Stimulated activated CD8-positive, alpha-beta memory T cell treated with anti-CD3 and anti-CD28 coated beads, Interleukin-15, amount 100 ng/mL, for 24 hours (primary cell): ENCODE results near the gene TMEM31.

Source experiments
- DNase-seq: peaks from one replicate; pipeline ENCODE4 v3.0.0-alpha.2; 2020; ENCODE audit warnings: low read depth

The TMEM31 gene, protein sequence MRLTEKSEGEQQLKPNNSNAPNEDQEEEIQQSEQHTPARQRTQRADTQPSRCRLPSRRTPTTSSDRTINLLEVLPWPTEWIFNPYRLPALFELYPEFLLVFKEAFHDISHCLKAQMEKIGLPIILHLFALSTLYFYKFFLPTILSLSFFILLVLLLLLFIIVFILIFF

DNA sequence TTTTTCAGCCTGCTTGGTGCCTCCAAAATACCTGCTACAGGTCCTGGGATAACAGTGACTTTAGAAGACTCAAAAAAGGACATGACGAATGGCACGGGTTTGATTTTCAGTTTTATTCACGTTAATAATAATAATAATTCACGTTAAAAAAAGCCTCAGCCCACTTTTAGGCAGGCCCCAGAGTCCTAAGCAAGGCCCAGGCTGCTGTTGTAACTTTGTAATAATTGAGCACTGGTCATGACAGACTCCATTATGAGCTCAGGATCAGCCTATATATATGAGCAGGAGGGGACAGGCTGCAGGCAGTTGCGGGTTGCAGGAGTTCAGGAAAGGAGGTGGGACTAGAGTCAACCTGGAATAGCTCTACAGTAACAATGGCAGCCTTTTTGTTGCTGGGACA is at the start of gene TMEM31:
TMEM31 (plus strand) TSS at position 301 of the 400 bp plus-strand sequence. CDS start 1,350 bp downstream, outside the sequence.
- no peak for DNase-seq

DNA sequence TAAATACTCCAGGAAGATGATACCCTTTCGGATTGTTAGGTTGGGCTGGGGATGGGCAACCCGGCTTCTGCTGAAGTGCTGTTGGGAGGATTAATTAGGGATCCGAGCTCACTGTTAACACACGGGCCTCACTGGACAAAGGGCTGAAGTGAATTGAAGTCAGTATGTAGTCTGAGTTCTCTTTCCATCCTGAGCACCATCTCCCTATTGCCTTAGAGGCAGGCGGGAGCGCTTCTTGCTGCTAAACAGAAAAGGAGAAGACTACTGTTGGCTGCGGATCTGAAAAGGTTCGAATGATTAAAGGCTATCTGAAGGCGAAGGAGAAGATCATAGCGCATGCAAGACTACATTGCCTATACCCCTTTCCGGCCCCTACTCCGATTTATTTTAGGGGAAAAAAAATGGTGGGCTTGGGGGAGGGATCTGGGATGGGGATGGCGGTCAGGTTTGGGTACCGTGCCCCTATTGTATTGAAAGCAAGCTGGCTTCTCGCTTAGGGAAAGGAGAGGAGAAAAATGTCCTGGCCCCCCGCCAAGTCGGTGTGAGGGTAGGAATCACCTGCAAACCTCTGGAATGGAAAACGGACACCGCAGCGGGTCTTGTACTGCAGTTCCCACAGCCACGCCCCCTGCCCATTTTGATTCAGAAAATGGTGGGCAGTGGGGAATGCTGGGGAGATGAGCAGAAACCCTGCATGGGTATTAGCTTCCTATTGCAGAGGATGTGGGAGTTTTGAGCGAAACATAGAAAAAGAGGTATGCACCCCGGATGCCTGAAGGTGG is 46.5 kb upstream of the TMEM31 start:
- DNase-seq = no peak

DNA sequence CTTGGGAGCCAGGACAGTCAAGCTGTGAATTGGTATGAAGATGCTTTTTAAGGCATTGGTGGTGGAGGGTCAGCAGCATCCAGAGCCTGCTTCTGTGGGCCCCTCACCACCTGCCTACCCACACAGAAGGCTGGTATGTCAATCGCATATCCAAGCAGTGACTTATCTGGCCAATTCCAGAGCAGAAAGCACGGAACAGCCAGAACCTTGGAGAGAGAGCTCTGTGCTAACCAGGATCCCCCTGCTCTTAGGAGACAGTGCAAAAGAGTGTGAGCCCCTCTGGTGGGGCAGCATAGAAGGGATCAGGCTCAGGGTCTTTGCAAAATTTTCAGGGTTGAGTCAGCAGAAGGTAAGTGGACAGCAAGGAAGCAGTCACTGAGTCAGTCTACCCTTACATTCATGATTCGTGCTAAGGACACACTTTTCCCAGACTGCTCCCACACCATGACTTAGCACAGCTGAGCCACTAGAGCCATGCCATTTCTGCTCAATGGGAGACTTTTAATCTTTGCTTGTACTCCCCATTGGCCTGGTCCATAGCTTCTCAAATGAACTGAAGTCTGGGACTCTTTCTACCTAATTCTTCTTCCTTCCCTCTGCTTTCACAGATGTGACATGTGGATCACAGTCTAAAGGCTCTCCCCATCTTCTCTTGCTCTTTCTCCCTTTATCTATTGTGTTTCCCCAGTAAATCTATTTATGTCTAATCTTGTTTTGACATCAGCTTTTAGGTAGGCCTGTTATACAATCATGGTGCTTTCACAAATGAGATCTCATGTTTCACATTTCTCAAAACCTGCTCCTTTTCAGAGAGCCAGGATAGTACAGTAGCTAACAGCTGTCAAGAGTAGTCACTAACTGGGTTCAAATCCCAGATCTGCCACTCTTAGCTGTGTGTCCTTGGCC is 44.3 kb upstream of the TMEM31 start:
- no peak for DNase-seq

DNA sequence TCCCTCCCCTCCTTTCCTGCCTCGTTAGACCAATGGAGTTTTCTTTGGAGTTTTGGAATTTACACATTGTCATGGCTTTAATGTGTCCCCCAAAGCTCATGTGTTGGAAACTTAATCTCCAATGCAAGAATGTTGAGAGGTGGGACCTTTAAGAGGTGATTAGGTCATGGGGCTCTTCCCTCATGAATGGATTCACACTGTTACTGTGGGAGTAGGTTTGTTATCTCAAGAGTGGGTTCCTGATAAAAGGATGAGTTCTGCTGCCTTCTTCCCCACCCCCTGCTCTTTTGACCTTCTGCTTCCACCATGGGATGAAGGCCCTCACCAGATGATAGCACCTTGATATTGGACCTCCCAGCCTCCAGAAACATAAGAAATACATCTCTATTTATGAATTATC is 41.0 kb upstream of the TMEM31 start:
- DNase-seq = no peak

DNA sequence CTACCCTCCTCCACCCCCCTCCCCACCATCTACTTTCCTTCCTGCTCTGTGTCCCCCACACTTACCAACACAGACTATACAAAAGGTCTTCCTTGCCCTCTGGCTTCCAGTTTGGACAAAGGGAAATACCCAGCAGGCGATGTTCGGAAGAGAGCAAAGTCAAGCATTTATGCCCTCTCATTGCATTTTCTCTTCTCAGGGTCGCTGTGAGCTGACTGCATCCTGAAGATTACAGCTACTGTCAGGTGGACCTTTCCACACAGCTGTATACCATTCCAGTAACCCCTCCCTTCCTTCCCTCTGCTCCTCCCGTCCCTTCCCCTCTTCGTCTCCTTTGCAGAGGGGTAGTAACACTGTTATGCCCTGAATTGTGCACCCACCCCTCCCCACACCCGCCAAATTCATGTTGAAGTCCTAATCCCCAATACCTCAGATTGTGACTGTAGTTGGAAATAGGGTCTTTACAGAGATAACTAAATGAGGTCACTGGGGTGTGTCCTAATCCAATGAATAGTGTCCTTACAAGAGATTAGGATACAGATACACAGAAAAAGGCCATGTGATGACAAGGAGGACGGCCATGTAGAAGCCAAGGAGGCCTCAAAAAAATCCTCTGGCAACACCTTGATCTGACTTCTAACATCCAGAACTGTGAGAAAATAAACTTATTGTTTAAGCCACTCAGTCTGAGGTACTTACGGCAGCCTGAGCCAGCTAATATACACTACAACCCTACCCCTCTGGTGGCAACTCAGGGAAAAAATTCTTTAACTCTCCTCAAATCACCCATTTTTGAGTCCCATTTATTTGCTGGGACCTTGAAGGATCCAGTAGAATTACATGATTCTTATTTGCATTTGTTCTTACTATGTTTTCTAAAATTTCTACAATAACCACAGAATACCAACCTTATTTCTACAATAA is 35.9 kb upstream of the TMEM31 start:
- DNase-seq = no peak

DNA sequence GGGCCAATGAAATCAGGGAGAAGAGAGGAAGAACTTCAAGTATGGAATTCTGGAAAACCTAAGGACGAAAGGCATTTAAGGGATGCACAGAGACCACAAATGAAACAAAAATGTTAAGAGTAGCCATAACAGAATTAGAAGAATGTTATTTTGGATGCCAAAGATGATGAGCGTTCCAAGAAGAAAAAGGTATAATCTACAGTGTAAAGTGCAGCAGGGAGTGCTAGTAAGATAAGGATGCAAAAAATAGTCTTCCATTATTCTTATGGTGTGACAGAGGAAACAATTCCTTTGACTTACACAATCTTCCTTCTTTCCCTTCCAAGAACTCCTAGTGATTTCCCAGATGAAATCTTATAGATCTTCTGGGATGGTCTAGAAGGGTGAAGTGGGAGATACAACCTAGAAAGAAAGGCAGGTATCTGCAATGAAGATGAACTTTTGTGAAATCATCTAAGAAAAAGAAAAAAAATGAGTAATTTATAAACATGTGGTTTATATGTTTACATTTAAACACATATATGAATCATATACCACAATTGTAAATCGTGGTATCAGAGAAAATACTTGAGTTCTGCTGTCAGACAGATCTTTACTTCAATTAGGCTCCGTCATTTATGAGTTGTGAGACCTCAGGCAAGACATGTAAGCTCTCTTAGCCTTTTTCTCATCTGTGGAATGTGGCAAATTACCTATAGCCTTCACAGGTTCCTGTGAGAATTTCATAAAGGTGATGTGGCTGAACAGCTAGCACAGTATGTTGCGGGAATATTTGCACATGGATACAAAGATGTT is 32.3 kb upstream of the TMEM31 start:
- no peak for DNase-seq

DNA sequence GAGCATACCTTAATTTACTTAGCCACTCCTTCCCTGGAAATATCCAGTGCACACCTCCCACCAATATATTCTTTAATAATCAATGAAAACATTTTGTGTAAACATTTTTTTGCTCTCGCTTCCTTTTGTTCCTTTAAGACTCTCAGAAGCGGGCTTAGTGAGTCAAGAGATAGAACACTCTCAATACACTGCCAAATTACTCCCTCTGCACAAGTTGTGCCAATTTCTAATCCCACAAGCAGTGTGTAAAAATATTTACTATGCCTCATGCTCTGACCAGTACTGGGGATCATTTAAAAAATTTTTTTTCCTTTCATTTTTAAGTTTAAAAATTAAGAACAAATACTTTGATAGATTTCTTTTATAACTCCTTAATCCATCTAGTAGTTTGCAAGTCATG is 29.3 kb upstream of the TMEM31 start:
- no peak for DNase-seq

DNA sequence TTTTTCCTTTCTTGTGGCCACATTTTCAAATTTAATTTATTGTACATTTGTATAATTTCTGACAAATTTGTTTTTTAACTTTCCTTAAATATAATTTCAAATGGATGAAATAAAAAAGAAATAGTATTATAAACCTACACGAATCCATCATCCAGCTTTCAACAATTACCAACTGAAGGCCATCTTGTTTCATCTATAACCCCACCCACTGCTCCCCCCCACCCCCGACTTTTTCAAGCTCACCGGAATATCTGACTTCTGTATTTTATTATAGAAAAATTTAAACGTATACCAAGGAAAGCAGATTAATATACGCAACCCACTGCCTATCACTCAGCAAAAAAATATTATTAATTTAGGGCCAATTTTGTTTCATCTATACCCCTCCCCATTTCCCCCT is 25.3 kb upstream of the TMEM31 start:
- no peak for DNase-seq

DNA sequence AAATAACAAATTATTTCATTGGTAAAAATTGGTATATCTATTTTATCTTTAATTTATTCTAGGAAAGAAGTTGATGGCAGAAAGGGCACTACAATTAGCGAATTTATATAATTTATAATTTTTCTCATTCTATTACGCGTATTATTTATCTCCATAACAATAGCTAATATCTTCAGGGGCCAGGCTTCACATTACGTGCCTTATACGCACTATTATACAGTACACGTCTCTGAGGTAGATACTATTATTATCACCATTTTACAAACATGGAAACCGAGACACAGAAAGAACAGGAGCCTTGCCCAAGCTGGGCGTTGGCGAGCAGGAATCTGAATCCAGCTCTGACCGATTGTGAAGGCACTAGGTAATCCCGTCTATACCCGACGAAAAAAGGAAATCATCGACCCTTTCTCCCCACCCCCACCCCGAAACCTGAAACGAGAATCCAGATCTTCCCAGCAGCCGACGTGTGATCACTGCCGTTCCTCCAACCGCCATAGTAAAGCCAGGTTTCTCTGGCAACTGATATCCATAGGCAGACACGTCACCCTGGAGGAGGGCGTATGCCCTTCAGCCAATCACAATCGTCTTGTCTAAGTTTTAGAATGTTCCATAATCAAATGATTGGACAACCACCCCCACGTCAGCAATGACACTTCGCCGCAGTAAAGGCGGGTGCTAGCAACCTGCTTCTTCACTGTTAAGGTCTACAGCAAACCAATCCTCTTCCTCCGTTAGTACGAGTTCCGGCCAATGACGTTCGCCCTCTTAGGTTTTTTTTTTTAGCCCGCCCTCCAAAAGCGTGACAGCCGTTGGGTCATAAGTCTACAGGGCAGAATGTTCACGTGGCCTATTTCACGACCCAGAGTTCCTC is 24.3 kb upstream of the TMEM31 start, which contains the start of gene MORF4L2:
MORF4L2 (minus strand) TSS at position 501 of the 874 bp plus-strand sequence. CDS start 9,672 bp downstream, outside the sequence.
- DNase-seq = peak; percentile 29

DNA sequence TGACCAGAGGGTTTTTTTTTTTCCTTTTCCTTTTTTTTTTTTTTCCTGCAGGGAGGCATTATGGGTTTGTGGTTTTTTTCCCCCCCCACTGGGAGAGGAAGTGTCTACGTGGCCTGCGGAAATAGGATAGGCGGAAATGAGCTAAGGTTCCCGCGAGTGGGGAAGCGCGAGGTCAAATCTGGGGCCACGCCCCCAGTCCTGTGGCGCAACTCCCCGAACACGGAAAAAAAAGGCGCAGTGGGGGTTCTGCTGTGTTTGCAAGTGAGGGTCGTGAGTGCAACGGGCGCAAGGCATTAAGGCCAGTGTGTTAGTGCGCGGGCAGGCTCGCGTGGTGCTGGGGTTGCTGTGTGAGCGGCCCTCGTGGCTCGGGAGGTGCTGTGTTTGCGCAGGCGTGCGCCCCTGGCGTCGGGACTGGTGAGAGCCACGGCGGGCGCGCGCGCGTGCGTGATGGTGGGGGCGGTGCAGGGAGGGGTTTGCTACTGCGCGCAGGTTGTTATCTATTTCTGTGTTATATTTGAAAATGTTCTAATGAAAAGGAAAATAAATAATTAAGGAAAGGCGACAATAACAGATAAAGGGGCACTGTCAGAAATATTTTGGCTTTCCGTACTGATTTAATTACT is 23.5 kb upstream of the TMEM31 start:
- peak; percentile 68 for DNase-seq

DNA sequence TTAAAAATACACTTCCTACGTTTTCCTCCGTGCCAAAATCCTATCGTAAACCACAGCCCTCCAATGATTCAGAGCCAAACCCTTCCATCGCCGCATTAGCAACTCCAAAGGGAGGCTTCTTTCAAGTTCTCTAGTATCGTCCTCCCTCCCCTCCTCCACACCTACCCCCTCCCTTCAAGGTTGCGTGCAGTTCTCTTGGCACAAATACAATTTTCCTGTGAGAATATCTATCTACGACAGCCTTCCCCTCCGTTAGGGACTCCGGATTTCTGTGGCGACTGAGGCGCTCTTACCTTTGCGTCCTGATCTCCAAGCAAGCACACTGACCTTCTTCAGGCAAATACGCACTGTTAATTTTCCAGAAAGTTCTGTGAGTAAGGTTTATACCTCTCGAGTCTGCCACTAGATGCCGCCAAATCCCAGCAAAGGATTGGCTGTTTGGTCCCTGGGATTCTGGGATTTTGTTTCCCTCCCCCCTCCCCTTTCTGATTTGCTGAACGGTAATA is 23.0 kb upstream of the TMEM31 start:
- DNase-seq = no peak

DNA sequence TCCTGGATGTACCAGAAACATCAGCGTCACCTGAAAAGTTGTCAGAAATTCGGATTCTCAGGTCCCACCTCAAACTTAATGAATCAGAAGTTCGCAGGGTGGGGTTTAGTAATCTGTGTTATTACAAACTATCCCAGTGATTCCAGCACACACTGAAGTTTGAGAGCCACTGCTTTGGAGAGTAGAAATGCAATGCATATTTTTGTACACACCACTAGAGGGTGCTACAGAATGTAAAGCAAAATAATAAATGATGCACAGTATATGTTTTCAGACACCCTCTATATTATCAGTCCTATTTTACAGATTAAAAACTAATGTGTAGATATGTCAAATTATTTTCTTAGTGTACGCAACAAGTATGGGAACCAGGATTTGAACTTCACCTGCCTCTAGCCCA is 21.8 kb upstream of the TMEM31 start:
- DNase-seq = no peak

DNA sequence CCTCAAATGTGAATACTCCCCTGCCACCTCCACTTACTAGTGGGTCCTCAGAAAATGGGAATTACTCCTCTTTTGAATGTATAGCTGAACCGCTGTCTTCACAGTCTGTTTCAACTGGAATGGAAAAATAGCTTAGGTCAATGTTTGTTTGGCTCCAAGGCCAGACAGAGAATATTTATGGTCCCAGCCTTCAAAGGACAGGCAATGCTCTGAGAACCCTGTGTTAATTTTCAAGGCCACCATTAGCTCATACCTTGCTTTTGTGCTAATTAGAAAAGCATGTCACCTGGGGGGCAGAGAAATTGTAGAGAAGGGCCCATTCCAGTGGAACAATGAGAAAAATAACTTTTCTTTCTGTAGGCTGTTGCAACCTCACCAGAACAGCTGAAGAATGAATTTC is 19.6 kb upstream of the TMEM31 start:
- DNase-seq = no peak

DNA sequence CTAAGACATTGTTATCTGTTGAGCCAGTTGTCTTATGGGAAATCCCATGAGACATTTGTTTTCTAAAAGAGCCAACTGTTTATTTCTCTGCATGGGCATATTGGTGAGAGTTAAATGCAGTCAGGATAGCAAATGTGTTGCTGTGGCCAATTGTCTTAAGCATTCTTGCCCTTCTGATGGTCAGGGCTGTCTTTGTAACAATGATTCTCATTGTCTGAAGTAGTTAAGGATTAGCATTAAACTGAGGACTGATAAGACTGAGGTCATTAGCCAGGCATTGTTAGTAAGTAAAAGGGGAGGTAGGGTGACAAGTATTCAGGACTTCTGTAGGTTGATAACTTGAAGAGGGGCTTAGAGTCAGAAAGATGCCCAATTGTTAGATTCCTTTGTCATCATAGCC is 13.0 kb upstream of the TMEM31 start:
- DNase-seq = no peak

DNA sequence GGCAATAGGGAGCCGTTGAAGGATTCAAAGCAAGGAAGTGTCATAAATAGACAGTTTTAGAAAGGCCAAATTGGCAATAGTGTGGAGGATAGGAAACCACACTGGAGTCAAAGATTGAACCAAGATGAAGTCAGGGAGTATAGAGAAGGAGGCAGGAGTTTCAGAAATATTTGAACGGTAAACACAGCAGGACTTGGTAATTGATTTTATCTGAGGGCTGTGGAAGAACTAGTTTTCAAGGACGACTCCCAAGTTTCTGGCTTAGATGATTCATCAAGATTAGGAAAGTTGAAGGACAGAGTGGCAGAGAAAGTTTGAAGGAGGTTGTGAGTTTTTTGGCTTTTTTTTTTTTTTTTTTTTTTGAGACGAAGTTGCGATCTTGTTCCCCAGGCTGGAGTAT is 11.5 kb upstream of the TMEM31 start:
- DNase-seq = no peak

DNA sequence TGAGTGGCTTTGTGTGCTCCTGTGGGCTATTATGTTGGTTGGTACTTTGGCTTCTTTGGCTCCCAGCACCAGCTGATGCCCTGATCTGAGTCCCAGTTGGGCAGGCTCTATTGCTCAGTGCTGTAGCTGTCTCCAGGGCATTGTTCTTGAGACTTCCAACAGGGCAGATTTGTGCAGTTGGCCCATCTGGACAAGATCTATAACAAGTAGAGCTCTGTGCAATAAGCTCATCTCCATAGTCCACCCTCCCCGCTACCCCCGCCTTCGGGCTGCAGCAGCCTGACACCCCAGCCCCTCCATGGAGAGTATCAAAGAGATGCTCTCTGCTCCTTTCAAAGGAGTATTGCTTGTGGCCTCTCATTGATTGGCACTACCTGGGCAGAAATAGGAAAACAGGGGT is 5.8 kb upstream of the TMEM31 start:
- DNase-seq = no peak

DNA sequence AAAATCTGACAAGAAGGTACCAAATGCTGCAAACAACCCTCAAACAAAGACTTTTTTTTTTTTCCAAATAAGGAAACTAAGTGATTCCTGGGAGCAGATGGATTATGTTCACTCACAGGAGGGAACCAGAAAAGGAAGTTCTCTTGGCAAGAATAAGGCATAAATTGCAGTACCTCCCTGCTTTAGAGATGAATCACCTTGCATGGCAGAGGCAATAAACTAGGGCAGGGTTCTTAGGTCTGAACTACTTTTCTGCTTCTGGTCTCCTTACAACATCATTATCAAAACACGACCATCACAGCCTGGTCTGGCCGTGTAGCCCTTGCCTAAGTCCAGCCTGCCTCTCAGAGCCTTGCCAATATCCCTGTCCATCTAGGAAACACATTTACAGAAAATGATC is 6.3 kb downstream of the TMEM31 start:
- DNase-seq = no peak

DNA sequence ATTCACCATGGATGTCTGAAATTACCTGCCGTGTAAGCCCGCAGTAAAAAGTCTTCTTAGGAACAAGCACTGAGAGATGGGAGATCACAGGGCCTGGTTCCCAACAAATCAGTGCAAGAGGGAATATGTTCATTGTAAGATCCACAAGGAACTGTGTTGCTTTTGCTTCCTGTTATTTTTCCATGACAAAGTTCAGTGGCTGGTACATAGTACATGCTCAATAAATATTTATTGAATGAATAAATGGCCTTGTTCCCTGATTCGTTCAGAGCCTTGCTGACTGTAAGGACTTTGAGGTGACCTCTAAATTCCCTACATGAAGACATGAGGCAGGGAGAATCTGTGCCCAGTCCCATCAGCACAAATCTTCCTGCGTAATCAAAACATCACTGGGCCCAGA is 7.4 kb downstream of the TMEM31 start:
- DNase-seq = no peak

DNA sequence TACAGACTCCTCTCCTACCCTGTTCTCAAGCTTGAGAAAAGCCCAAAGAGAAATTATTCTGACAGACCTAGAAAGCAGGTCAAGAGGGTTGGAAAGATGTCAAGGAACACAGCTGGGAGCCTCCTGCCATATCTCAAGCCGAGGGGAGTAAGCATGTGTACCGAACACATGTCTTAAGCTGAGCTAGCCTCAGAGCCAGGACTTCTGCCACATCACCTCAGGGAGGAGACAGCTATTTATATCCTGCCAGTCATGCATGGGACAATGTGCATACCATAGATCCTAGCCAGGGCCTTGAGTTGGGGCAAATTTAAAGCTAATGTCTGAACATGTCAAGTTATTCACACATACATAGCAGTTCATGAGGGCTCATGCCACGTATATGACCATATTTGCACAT is 11.8 kb downstream of the TMEM31 start:
- no peak for DNase-seq
